ENCODE results near the gene FLACC1.
"Not testable (repeated sequence)": the region's sequence is repeated elsewhere in the genome, so short reads cannot be mapped to it uniquely, and the experiment has no call there.

The FLACC1 gene

DNA sequence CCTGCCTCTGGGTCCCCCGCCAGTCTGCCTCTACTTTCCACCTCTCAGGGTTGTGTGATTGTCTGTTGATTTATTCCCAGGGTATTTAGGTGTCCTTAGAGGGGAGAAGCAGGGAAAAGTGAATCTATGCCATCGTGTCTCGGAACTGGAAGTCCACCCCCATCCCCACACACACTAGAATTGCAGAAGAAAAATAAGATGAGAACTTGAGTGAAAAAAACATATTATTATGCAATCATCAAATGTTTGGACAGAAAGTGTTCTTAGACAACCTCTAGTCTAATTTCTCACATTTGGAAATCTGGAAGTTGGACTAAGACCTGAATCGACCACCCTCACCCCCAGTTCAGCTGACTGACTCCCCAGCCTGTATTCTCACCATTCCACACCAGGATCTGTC is 110.9 kb downstream of the FLACC1 start:
- in situ Hi-C loops (cut with HindIII; ENCODE audit: low pct_ligation_motif_present, low sequenced_read_pairs): no loop called here
- Histone ChIP-seq H3K36me3 (replicated peaks) (no peaks in the 10 kb centered on the region), H3K4me3 (ENCODE audit: low read depth, low read length) (no peak overlapping the region), H3K27me3 (replicated peaks) (no peaks in the 10 kb centered on the region), H3K27ac (no peak overlapping the region)
- DNase-seq: no peak
- TF ChIP-seq, protein P1, sequence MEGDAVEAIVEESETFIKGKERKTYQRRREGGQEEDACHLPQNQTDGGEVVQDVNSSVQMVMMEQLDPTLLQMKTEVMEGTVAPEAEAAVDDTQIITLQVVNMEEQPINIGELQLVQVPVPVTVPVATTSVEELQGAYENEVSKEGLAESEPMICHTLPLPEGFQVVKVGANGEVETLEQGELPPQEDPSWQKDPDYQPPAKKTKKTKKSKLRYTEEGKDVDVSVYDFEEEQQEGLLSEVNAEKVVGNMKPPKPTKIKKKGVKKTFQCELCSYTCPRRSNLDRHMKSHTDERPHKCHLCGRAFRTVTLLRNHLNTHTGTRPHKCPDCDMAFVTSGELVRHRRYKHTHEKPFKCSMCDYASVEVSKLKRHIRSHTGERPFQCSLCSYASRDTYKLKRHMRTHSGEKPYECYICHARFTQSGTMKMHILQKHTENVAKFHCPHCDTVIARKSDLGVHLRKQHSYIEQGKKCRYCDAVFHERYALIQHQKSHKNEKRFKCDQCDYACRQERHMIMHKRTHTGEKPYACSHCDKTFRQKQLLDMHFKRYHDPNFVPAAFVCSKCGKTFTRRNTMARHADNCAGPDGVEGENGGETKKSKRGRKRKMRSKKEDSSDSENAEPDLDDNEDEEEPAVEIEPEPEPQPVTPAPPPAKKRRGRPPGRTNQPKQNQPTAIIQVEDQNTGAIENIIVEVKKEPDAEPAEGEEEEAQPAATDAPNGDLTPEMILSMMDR (IDR thresholded peaks at IDR 0.05; ENCODE audit: low read depth, low read length, missing control alignments): no peak

DNA sequence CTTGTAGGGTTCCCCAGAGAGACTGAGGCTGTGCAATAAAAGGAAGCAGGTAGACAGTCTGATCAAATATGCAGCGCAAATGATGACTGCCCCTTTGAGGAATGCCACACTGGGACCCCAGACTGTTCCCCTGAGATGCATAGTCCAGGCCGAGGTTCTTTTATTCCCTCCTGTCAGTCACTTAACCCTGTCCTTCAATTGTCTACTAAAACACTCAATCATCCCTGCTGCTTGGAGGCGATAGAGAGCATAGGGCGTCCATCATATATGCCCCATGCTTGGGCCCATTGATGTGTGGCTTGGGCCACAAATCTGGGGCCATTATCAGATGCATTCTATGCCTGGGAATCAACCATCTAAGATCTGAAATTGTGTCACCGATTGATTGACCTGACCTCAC is 112.3 kb downstream of the FLACC1 start:
- H3K27me3 ChIP-seq (replicated peaks): no peaks in the 10 kb centered on the region
- TF ChIP-seq, protein P1 (IDR thresholded peaks at IDR 0.05; ENCODE audit: low read depth, low read length, missing control alignments): no peak
- no peaks in the 10 kb centered on the region for H3K36me3 ChIP-seq (replicated peaks)
- no peak overlapping the region for H3K4me3 ChIP-seq (ENCODE audit: low read depth, low read length)
- no peak for DNase-seq
- H3K27ac ChIP-seq: no peak overlapping the region
- in situ Hi-C loops (cut with HindIII; ENCODE audit: low pct_ligation_motif_present, low sequenced_read_pairs): no loop called here

DNA sequence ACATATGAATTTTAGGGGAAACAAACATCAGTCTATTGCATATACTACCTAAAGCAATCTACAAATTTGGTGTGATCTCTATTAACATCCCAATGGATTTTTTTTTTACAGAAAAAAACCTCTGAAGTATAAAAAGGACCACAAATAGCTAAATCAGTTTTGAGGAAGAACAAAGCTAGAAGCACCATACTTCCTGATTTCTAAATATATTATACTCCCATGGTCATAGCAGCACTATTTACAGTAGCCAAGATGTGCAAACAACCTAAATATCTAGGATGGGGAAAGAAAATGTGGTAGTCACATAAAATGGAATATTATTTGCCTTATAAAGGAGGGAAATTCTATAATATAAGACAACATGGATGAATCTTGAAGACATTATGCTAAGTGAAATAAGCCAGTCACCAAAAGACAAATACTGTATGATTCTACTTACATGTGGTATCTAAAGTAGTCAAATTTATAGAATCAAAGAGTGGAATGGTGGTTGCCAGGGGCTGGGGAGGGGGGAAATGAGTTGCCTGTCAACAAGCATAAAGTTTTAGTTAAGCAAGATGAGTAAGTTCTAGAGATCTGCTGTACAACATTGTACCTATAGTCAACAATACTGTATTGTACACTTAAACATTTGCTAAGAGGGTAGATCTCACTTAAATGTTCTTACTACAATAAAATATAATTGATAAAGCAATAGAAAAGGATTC is 114.4 kb downstream of the FLACC1 start:
- H3K4me3 ChIP-seq (ENCODE audit: low read depth, low read length): no peak overlapping the region

DNA sequence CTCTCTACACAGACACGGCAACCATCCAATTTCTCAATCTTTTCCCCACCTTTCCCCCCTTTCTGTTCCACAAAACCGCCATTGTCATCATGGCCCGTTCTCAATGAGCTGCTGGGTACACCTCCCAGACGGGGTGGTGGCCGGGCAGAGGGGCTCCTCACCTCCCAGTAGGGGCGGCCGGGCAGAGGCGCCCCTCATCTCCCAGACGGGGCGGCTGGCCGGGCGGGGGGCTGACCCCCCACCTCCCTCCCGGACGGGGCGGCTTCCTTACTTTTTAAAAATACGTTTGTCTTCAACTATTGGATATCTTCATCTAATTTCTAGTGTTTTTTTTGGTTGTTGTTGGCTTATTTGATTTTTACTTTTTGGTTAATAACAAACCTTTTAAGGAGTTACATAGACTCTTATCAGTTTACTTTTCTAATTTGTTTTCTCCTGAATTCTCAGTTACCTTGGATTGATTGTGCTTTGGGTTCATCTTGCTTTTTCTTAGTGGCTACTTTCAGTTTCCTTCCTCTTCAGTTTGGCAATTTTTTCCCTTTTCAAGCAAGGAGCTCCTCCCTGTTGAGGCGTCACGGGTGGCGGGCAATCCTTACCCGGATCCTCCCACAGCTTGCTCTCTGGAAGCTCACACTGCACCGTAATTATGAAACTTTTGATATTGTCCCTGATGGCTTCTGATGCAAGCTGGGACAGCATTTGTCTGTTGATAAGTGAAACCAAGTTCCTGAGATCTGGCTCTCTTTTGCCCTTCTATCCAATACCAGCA is 117.8 kb downstream of the FLACC1 start:
- H3K36me3 ChIP-seq (replicated peaks); H3K4me3 ChIP-seq (ENCODE audit: low read depth, low read length); in situ Hi-C loops (cut with HindIII; ENCODE audit: low pct_ligation_motif_present, low sequenced_read_pairs); H3K27me3 ChIP-seq (replicated peaks); DNase-seq; H3K27ac ChIP-seq: not testable (repeated sequence)

More for the DNA sequence above, 114.4 kb downstream of the FLACC1 start:
- Histone ChIP-seq H3K27me3 (replicated peaks) (no peaks in the 10 kb centered on the region), H3K27ac (no peak overlapping the region), H3K36me3 (replicated peaks) (no peaks in the 10 kb centered on the region)
- TF ChIP-seq, protein P1 (IDR thresholded peaks at IDR 0.05; ENCODE audit: low read depth, low read length, missing control alignments): no peak
- DNase-seq: no peak
- in situ Hi-C loops (cut with HindIII; ENCODE audit: low pct_ligation_motif_present, low sequenced_read_pairs): no loop called here
